AG09309 (cell line): ENCODE measurements around the gene FAM13B.
A peak's percentile ranks its signal among the peaks of the same experiment; 100 is the strongest.
"Not testable (repeated sequence)": the region's sequence is repeated elsewhere in the genome, so short reads cannot be mapped to it uniquely, and the experiment has no call there.

ENCODE experiments used
- DNase-seq: peaks from one replicate; pipeline ENCODE4 v3.0.0-alpha.2; 2010; ENCODE audit warnings: low read depth
- H3K4me3 ChIP-seq: 2 replicates; pipeline ENCODE4 v1.5.1; 2011; ENCODE audit warnings: mild to moderate bottlenecking, low read depth, low read length, moderate library complexity; ENCODE audit not compliant: control insufficient read depth
- CTCF ChIP-seq: IDR thresholded peaks from 2 replicates; pipeline ENCODE4 v1.5.1; 2011; ENCODE audit warnings: mild to moderate bottlenecking, low read depth, low read length, inconsistent platforms; ENCODE audit not compliant: insufficient read depth, control insufficient read depth; ENCODE audit errors: missing control alignments

FAM13B gene

GRCh38 chr5:138032572-138033385 lies at the start of gene FAM13B:
TSS of gene FAM13B (minus strand) at chr5:138033079. CDS start at chr5:138019111, 13,968 bp downstream.
- DNase-seq = no peak
- no peak for TF ChIP-seq CTCF
- H3K4me3 ChIP-seq = peak within 1 kb of the TSS; percentile 92

- H3K4me3 ChIP-seq = no peak overlapping the region
- DNase-seq = no peak
- TF ChIP-seq CTCF = no peak
These were observed 49.2 kb upstream of the FAM13B start for GRCh38 chr5:138082033-138082432.

DNA sequence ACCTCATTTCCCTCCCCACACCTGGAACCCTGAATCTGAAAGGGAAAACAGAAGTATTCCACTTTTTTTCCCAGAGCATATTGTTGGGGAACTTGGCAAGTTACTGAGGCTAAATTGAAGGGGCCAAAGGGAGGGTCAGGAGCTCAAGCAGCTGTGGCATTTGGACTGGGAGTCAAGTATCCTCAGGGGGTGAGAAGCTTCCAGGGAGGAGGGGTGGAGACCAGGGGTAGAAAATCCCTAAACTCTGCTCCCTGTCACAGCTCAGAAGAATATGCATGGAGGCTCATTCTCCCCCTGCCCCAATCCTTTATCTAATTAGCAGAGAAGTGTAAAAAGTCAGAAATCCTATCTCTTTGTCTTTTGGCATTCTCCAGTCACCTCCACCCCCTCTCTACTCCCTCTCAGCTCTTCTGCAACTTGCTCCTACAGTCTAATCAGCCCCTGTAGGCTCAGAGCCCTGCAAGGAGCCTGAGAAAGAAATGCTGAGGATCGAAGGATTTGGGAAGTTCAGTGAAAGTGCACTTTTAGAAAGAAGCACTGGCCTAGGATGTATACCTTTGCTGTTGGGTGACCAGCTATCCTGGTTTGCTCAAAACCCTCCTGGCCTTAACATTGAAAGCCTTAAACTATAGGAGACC lies 45.2 kb upstream of the FAM13B start:
- TF ChIP-seq CTCF = no peak
- no peak overlapping the region for H3K4me3 ChIP-seq
- DNase-seq = no peak

GRCh38 chr5:138077064-138077696 lies 44.3 kb upstream of the FAM13B start:
- peak; percentile 81 for TF ChIP-seq CTCF
- no peak overlapping the region for H3K4me3 ChIP-seq
- DNase-seq = peak; percentile 21

GRCh38 chr5:138070026-138070425 lies 37.1 kb upstream of the FAM13B start:
- not testable (repeated sequence) for H3K4me3 ChIP-seq, DNase-seq

GRCh38 chr5:138068742-138069600 lies 36.1 kb upstream of the FAM13B start:
- no peak overlapping the region for H3K4me3 ChIP-seq
- TF ChIP-seq CTCF = peak; percentile 84
- DNase-seq = peak; percentile 35
